ENCODE results near the gene TM9SF3. TPM values are rescaled to one million over a fixed set of nuclear protein-coding genes. Genes with fewer than 3 reads are reported as not detected.

The TM9SF3 gene
- total and polyA plus RNA-seq, 2 donors (not counting 1 experiment from before 2014, with no cell fraction given): 6.9 to 63.4 TPM

DNA sequence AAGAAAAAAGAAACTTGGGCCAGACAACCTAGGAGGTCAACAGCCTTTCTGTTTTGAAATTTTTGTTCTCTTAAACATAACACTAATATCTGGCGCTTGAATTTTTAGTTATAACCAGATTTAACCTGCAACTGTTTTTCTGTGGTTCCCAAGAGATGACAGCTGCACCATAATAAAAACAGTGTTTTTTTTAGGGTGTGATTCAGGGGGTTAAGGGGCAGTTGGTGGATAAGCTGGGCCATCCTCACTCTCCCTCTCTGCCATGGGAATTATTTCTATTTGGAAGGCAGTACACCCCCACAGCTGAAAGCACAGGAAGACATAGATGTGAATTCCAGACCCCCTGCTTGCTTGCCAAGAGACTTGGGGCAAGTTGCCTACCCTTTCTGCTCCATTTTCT lies 20.1 kb upstream of the TM9SF3 start:
- H4K20me1 ChIP-seq (ENCODE audit: control insufficient read depth, insufficient read depth, low read length, poor library complexity, severe bottlenecking): peaks cover 75% of the 10 kb centered on the region
- CTCF ChIA-PET: no interaction called here

DNA sequence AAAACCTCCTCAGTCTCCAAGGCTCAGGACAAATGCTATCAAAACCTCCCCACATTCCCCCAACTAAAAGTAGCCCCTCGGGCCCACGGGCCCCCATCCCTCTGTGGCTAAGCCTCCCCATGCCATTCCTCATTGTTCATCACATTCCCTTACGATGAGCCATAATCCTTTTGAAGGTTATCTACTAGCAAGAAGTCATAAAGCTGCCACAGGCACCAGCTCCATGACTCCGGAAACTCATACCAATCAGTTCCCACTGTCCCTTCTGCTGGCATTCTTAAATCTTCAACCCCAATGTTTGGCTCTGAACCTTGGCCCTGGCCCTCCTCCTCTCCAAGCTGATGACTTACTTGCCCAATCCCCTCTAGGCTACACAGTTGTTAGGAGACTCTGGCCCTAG lies 19.4 kb upstream of the TM9SF3 start:
- Histone ChIP-seq H3K4me2 (replicated peaks; ENCODE audit: low read depth, low read length, poor library complexity, severe bottlenecking) (no peak overlapping the region), H3K9ac (ENCODE audit: low read length) (no peak overlapping the region), H2AFZ (ENCODE audit: insufficient read depth, low read depth, low read length, poor library complexity, severe bottlenecking) (no peak overlapping the region), H3K27me3 (replicated peaks in 1 of 4; ENCODE audit: control extremely low read depth in 1 of 4, control insufficient read depth in 3 of 4, insufficient read depth in 4 of 4, low read length in 3 of 4) (no peaks in the 10 kb centered on the region), H3K9me3 (ENCODE audit: control extremely low read depth in 1 of 3, control insufficient read depth in 2 of 3, insufficient read depth in 1 of 3, low read length in 2 of 3) (no peaks in the 10 kb centered on the region), H3K36me3 (replicated peaks in 1 of 2; ENCODE audit: control extremely low read depth in 1 of 2, control insufficient read depth in 1 of 2, extremely low read depth in 1 of 2, insufficient read depth in 2 of 2, low read length in 1 of 2) (peaks cover 3 to 94% of the 10 kb centered on the region in 2 experiments), H3K4me3 (ENCODE audit: control extremely low read depth in 1 of 5, extremely low read depth in 1 of 5, insufficient read depth in 1 of 5, low read depth in 2 of 5, low read length in 4 of 5) (no peak overlapping the region), H3K79me2 (ENCODE audit: control insufficient read depth, insufficient read depth, low read length) (peaks cover 26% of the 10 kb centered on the region), H4K20me1 (ENCODE audit: control insufficient read depth, insufficient read depth, low read length, poor library complexity, severe bottlenecking) (peaks cover 68% of the 10 kb centered on the region), H3K27ac (ENCODE audit: low read length in 2 of 2) (peak overlapping the region in 1 of 2 donors; percentile 42), H3K4me1 (ENCODE audit: control insufficient read depth in 2 of 2, insufficient read depth in 2 of 2, low read length in 2 of 2) (no peaks in the 10 kb centered on the region)
- DNase-seq: no peak
- 95% methylated on average over 4 of the region's 4 CpGs for WGBS (ENCODE audit: insufficient coverage)
- POLR2A ChIA-PET: no interaction called here
- TF ChIP-seq, protein P1, sequence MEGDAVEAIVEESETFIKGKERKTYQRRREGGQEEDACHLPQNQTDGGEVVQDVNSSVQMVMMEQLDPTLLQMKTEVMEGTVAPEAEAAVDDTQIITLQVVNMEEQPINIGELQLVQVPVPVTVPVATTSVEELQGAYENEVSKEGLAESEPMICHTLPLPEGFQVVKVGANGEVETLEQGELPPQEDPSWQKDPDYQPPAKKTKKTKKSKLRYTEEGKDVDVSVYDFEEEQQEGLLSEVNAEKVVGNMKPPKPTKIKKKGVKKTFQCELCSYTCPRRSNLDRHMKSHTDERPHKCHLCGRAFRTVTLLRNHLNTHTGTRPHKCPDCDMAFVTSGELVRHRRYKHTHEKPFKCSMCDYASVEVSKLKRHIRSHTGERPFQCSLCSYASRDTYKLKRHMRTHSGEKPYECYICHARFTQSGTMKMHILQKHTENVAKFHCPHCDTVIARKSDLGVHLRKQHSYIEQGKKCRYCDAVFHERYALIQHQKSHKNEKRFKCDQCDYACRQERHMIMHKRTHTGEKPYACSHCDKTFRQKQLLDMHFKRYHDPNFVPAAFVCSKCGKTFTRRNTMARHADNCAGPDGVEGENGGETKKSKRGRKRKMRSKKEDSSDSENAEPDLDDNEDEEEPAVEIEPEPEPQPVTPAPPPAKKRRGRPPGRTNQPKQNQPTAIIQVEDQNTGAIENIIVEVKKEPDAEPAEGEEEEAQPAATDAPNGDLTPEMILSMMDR (IDR thresholded peaks at IDR 0.05): no peak
- TF ChIP-seq EZH2 (IDR thresholded peaks at IDR 0.05; ENCODE audit: borderline replicate concordance, insufficient read depth, low read depth, low read length, poor library complexity, severe bottlenecking): no peak
- Mint-ChIP-seq H3K9me3 (ENCODE audit: insufficient read depth) (no peaks in the 10 kb centered on the region), H3K4me1 (no peaks in the 10 kb centered on the region), H3K27me3 (no peaks in the 10 kb centered on the region), H3K4me3 (no peak overlapping the region), H3K27ac (peak overlapping the region; percentile 63)
- no peak for ATAC-seq (ENCODE audit: low read depth)
- CTCF ChIA-PET: no interaction called here
- intact Hi-C loops (cut with micrococcal nuclease): no loop called here

More for the DNA sequence above, 20.1 kb upstream of the TM9SF3 start:
- intact Hi-C loops (cut with micrococcal nuclease): no loop called here
- no peaks in the 10 kb centered on the region for H3K27me3 ChIP-seq (replicated peaks in 1 of 4; ENCODE audit: control extremely low read depth in 1 of 4, control insufficient read depth in 3 of 4, insufficient read depth in 4 of 4, low read length in 3 of 4)
- DNase-seq: no peak
- no peaks in the 10 kb centered on the region for H3K9me3 ChIP-seq (ENCODE audit: control extremely low read depth in 1 of 3, control insufficient read depth in 2 of 3, insufficient read depth in 1 of 3, low read length in 2 of 3)
- H3K79me2 ChIP-seq (ENCODE audit: control insufficient read depth, insufficient read depth, low read length): peaks cover 26% of the 10 kb centered on the region
- H3K27me3 Mint-ChIP-seq: no peaks in the 10 kb centered on the region
- H3K4me2 ChIP-seq (replicated peaks; ENCODE audit: low read depth, low read length, poor library complexity, severe bottlenecking): no peak overlapping the region
- ATAC-seq (ENCODE audit: low read depth): no peak
- H3K4me1 ChIP-seq (ENCODE audit: control insufficient read depth in 2 of 2, insufficient read depth in 2 of 2, low read length in 2 of 2): no peaks in the 10 kb centered on the region
- no peak overlapping the region for H3K4me3 ChIP-seq (ENCODE audit: control extremely low read depth in 1 of 5, extremely low read depth in 1 of 5, insufficient read depth in 1 of 5, low read depth in 2 of 5, low read length in 4 of 5)
- no peak overlapping the region for H2AFZ ChIP-seq (ENCODE audit: insufficient read depth, low read depth, low read length, poor library complexity, severe bottlenecking)
- H3K36me3 ChIP-seq (replicated peaks in 1 of 2; ENCODE audit: control extremely low read depth in 1 of 2, control insufficient read depth in 1 of 2, extremely low read depth in 1 of 2, insufficient read depth in 2 of 2, low read length in 1 of 2): peaks cover 3 to 93% of the 10 kb centered on the region in 2 experiments
- POLR2A ChIA-PET: no interaction called here
- no peaks in the 10 kb centered on the region for H3K9me3 Mint-ChIP-seq (ENCODE audit: insufficient read depth)
- no peaks in the 10 kb centered on the region for H3K4me1 Mint-ChIP-seq
- no peak overlapping the region for H3K4me3 Mint-ChIP-seq
- no CpG with 5 or more reads among the region's 1 CpG for WGBS (ENCODE audit: insufficient coverage)
- peak overlapping the region in 1 of 2 donors; percentile 42 for H3K27ac ChIP-seq (ENCODE audit: low read length in 2 of 2)
- no peak overlapping the region for H3K27ac Mint-ChIP-seq
- TF ChIP-seq, protein P1 (IDR thresholded peaks at IDR 0.05): no peak
- TF ChIP-seq EZH2 (IDR thresholded peaks at IDR 0.05; ENCODE audit: borderline replicate concordance, insufficient read depth, low read depth, low read length, poor library complexity, severe bottlenecking): no peak
- no peak overlapping the region for H3K9ac ChIP-seq (ENCODE audit: low read length)
